GDM1 (cell line): ENCODE measurements around the gene DENND4C.
"Not testable (repeated sequence)": the region's sequence is repeated elsewhere in the genome, so short reads cannot be mapped to it uniquely, and the experiment has no call there.

ENCODE experiments used
- DNase-seq: peaks from one replicate; lab custom pipeline; 2025; lab: John Stamatoyannopoulos, UW

DENND4C gene

DNA sequence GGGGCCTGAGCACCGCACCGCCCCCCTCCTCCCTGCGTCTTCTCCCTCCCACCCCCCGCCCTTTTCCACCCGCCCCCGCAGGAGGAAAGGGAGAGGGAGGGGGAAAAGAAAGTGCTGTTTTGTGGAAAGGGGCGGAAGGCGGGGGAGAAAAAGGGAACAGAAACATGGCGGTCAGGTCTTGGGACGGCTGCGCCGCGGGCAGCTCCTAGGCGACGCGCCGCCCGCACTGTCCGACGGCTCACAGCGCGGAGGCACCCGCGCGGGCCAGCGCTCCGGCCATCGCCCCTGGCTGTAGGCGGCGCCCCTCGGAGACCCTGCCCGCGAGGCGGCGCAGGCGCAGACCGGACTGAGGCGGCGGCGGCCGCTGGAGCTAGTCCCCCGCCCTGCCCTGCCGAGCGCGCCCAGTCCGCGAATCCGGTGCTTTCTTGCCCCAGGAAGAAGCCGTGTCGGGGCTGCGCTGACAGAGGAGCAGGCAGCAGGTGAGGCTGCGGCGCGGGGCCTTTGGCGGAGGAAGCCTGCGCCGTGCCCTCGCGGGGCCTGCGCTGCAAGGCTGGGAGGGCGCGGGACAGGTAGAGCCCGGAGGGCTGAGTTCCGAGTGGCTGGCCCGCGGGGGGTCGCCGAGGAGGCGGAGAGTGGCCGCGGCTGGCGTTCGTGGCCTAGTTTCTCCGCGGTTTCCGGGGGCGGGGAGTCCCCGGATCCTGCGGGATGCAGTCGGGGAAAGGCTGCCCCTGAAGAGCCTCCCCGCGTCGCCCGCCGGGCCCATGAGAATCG lies at the start of gene DENND4C:
Gene DENND4C, plus strand, starts transcription at position 339 of the 771 bp plus-strand sequence. CDS start 45,482 bp downstream, outside the sequence.
- peak; percentile 83 for DNase-seq

DNA sequence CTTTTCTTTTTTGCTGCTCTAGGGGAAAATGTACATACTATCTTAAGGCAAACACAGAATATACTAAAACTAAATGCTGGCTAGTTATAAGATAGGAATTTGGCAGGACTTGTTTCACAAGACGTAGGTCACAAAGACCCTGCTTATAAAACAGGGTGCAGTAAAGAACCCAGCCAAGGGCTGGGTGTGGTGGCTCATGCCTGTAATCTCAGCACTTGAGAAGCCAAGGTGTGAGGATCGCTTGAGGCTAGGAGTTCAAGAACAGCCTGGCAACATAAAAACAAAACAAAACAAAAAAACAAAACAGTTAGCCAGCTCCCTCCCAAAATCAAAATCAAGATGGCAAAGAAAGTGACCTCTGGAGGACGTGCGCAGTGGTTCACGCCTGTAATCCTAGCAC lies 49.5 kb upstream of the DENND4C start:
- no peak for DNase-seq

DNA sequence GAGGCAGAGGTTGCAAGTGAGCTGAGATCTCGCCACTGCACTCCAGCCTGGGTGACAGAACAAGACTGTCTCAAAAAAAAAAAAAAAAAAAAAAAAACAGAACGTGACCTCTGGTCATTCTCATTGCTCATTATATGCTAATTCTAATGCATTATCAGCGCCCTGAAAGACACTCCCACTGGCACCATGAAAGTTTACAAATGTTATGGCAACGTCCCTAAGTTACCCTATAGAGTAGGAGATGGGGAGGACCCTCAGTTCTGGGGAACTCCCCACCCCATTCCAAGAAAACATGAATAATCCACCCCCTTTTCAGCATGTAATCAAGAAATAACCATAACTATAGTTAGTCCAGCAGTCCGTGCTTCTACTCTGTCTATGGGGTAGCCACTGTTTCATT lies 48.9 kb upstream of the DENND4C start:
- DNase-seq = no peak

DNA sequence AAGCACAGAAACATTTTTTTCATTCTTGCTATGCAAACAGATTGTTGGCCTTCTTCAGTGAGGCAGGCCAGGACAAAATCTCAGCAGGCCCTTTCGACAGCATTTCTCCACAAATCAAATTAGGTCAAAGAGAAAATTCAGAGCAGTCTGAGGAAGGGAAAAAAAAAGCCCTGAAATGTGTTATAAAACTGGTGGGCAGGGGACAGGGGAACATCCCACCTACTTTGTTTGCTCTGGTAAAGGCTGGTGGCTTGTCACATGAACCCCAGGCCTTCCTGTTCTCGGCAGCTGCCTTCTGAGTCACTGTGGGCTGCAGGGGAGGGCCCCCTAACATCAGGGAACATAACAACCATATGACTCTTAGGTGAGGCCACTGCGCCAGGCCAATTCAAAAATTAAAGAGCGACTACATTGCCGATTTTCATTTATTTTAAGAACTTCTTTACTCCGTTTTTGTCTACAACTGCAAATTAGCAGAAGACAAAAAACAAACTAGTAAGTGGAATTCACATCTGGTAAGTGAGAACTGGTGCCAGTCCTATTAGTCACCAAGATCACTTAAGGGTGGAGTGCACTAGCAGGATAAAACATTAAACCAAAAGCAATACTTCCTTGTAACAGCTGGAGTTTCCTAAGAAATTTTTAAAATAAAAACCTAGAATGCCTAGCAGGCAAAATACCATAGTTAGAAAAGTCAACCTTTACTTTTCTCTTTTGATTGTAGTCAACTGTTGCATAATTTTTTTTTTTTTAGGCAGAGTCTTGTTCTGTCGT lies 46.2 kb upstream of the DENND4C start:
- peak; percentile 78 for DNase-seq

DNA sequence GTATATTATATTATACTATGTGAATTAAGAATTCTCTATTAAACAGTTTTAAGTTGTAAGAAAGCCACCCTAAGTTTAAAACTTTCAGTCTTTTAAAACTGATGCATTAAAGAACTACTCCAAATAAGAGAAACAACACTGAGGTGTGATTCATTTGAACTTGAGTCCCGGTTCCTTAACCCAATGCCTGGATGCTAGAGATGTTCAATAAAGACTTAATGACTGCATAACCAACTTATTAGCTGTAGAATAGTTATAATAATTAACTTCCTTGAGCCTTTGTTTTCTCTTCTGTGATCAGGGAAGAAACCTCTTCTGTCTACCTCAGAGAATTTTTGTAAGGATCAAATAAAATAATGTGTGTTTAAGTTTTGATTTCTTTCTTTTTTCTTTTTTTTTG lies 45.3 kb upstream of the DENND4C start:
- no peak for DNase-seq

DNA sequence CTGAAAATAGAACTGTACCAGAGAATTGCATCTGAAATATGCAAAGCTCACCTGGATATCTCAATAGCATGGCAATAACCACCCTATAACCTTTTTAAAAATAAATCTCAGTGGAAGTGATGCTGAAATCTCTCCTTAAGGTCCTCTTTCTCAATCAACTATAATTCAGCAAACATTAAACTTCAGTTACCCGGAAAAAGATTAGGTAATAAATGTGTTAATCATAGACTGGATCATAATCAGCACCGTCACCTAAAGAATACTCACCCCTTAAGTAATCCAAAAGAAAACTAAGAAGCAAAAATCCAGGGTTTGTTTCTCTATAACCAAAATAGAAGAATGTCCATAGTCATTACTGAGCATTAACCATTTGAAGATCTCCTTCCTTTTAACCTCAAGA lies 44.3 kb upstream of the DENND4C start:
- DNase-seq = no peak

DNA sequence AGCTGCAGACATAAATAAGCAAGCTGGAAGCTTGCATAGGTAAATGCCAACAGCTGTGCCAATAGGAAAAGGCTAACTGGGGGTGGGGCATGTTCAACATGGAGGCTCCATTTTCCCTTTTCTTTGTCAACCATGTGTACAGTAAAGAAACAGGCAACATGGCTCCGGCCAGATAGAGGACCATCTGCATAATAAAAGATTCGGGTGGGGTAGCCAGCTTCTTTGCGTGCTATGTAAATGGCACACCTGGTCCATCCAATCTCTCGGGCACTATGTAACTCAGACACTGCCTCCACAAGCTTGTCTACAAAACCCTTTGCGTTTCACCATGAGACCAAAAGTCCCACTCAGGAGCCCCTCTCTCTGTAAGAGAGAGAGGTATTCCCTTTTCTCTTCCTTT lies 41.7 kb upstream of the DENND4C start:
- no peak for DNase-seq

DNA sequence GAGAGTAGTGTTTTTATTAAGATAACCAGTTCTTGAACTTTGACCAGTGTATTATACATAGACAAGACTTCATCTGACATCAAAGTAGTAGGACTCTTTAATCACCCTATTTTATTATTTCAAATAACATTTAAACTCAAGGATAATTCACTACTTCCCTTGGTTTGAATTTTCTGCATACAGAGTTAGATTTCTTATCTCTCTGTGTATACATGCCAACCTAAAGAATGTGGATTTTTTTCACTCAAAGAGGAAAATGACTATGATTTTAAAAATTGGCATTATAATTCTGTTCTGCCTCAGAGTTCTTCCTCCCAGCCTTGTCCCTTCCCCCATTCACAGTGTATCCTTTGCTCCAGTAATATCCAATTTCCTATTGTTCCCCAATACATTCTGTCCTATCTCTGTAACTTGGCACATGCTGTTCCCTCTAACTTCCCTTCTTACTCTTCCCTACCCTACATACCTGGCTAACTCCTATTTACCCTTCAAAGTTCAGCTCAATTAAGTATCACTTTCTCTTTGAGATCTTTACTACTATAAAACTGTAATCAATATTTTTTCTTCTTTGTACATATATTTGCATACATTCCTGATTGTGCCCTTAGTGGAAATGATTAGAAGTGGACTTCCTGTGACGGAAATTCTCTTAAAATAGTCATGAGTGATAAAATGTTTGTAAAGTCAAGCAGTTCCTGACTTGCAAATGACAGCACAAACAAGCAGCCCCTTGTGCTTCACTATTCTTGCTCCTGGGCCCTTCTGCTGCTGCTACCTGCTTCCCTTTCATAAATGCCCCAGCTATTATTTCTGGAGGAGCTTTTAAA lies 38.1 kb upstream of the DENND4C start:
- no peak for DNase-seq

DNA sequence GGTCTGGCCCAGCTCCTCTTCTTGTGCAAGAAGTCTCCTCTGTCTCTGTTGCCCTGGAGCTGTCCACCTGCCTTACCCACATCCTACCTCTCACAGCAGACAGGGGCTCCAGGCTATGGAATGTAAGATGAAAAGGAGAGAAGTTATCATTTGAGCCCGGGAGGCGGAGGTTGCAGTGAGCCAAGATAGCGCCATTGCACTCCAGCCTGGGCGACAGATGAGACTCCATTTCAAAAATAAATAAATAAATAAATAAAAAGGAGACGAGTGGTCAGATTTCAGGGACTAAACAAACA lies 37.5 kb upstream of the DENND4C start:
- DNase-seq = no peak

DNA sequence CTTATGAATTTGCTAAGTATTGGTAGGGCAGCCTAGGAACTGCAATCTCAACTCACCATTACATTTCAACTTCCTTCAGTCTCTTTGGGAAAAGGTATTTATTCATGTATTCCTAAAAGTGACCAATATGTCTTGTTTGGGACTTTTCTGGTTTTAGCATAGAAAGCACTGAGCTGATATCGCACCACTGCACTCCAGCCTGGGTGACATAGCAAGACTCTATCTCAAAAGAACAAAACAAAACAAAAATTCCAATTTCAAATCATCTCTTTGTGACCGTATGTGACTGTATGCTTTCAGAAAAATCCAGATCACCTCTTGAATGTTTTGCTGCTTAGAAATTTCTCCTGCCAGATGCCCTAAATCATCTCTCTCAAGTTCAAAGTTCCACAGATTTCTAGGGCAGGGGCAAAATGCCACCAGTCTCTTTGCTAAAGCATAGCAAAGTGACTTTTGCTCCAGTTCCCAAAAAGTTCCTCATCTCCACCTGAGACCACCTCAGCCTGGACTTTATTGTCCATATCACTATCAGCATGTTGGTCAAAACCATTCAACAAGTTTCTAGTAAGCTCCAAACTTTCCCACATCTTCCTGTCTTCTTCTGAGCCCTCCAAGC lies 37.0 kb upstream of the DENND4C start:
- not testable (repeated sequence) for DNase-seq

DNA sequence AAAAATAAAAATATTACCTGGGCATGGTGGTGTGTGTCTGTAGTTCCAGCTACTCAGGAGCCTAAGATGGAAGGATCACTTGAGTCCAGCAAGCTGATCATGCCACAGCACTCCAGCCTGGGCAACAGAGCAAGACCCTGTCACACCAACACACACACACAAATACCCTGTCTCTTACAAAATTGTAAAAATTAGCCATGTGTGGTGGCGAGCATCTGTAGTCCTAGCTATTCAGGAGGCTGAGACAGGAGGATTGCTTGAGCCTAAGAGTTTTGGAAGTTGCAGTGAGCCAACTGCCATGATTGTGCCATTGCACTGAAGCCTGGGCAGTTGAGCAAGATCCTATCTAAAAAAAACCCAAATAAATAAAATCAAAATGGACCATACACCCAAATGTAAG lies 32.1 kb upstream of the DENND4C start:
- DNase-seq = no peak

DNA sequence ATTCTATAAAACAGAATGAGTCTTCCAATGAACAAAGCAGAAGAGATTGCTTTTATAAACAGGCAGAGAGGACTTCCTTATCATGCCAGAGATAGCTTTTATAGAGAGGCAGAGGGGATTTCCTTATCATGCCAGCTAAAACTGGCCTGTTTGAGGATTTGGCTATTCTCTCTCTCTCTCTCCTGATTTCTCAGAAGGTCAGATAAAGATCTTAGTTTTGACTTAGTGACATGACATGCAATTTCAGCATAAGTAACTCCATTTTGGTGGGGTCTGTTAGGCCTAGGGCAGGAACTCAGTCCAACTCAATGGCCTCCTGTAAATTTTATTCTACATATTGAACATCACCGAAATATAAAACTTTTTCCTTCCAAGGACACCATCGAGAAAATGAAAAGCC lies 31.5 kb upstream of the DENND4C start:
- no peak for DNase-seq

DNA sequence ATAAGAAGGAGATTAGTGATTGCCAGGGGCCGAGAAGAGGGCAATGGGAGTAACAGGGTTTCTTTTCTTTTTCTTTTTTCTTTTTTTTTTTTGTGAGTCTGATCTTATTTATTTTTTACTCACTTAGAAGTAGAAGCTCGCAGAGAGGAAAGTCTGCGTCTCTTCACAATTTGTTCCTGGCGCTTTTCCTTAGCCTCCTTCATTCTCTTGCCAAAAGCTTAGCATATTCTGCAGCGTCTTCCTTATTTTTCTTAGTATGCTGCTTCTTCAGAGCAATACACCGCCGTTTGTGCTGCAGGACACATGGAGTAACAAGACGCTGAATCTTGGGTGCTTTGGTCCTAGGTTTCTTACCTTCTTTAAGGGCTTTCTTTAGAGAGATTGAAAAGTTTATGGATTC lies 30.3 kb upstream of the DENND4C start:
- DNase-seq = no peak

DNA sequence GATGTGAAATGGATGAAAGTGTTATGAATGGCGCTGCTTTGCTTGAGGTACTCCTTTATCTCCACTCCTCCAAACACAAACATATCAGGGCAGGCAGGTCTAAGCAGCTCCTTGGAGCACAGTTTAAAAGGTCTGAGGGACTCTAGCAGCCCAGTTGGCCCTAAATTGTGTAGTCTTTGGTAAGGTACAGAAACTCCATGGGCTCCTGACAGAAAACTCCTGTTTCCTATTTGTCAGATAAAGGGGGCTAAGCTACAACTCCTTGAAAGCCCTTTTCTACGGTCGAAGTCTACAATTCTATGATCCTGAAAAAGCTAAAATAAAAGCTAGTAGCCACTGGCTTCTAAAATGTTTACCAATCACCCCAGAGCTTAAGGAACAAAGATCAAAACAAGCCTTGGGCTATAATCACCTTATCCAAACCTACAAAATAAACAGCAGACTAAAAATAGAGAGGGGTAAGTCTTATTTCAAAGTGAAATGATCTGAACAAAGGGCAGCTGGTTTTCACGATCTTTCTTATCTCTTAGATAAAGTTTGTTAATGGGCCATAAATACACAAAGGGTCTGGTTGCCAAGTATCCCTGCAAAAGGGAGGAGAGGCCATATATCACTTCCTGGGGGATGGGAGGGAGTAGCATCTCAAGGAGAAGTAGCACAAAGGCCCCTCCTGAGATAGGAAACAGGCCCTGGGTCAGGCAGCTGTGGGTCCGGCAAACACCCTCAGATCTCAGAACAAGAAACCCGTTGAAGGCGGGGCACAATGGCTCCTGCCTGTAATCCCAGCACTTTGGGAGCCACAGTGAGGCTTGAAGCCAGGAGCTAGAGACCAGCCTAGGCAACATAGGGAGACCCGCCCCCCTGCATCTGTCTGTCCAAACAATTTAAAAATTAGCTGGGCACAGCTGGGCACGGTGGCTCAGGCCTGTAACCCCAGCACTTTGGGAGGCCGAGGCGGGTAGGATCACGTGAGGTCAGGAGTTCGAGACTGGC lies 28.3 kb upstream of the DENND4C start:
- DNase-seq = no peak

DNA sequence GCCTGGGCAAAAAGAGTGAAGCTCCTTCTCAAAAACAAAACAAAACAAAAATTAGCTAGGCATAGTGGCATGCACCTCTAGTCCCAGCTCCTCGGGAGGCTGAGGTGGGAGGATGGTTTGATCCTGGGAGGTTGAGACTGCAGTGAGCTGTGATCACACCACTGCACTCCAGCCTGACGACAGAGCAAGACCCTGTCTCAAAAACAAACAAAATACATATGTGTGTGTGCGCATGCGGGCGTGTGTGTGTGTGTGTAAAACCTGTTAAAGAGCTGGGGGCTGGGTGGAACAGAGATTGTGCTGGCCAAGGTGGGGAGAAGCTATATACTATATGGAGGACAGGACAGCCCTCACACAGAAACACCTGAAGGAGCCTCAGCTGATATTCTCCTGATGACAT lies 27.4 kb upstream of the DENND4C start:
- DNase-seq = no peak

DNA sequence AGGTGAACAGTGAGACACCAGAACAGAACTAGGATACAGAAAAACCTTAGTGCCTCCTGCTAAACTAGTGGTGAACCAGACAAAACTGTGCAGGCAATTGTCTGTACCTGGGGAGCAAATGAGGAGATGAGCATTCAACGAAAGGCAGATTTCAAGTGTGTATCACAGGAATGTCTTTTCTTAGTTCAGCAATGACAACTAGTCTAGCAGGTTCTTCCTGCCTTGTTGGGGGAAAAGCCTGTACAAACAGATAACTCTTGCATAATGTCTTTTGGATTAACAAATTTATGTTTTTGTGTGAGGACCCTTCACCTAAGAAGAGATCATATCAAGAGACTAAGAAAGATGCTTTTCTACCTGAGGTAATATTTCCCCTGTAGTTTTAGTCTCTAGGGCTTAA lies 21.8 kb upstream of the DENND4C start:
- no peak for DNase-seq

DNA sequence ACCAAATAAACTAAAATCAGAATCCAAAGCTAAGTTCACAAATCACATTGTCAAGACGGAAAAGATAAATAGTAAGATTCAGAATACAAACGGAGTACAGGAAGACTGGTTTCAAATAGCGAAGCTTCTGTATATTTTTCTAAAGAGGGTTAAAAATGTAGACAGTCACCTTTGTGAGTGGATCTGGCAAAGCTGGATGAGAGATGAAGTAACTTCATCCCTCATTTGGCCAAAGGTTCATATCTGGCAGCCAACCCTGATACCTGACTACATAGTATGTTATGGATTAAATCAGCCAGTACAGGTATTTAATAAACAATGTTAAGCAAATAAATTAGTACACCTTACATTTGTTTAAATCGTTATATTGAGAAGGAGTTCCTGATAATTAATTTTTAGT lies 21.3 kb upstream of the DENND4C start:
- no peak for DNase-seq

DNA sequence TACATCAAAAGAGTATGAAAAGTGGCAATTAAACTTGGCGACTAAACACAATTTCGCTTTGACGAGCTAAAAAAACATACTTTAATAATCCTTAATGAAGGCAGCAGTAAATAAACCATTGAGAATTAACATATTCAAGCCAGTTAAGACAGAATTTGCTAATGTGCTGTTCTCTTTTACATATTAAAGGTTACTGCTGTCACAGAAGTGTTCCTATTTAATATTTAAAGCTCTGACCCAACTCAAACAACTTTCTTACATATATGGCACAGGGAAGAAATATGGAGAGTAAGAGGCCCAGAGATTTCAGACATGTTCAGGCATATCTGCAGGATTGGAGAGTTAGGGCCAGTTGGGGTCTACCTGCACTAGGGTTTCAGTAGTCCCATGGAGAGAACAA lies 16.7 kb upstream of the DENND4C start:
- no peak for DNase-seq

DNA sequence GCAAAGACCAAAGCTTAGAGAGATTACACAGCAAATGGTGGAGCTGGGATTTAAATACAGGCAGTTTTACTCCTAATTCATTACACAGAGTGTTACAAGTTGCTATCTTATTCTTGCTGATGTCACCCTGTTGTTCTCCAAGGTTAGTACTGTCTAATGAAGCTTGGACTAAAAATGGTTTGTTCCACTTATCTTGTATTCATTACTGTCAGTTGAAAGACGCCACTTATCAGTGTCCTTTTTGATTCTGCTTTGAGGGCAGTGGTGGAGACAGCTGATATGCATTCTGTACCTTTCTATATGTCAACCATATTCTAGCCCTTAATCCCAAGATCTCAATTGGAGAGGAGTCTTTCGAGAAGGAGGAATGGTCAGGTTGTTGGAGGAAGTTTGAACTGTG lies 14.0 kb upstream of the DENND4C start:
- DNase-seq = no peak

DNA sequence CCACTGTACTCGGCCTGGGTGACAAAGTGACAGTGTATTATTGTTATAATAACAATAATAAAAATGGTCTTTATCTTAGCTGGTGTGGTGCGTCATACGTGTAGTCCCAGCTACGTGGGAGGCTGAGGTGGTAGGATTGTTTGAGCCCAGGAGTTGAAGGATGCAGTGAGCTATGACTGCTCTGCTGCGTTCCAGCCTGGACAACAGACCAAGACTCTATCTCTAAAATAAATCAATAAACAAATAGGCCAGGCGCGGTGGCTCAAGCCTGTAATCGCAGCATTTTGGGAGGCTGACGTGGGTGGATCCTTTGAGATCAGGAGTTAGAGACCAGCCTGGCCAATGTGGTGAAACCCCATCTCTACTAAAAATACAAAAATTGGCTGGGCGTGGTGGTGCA lies 9.2 kb upstream of the DENND4C start:
- DNase-seq = no peak

DNA sequence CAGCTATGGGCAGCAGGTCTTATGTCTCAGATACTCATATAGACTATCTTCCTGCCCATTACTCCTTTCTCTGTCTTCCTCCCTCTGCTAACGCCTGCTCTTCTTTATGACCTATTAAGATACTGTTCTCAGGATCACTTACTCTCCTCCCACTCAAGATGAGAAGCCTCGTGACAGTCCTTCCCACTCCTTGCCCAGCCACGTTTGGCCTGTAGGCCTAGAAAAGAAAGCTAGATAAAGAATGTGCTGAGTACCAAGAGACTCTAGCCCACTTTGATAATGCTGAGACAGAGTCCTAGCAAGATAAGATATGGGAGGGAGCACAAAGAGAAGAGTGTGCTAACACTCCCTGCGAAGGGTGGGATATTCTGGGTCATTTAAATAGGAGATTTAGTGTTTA lies 6.8 kb upstream of the DENND4C start:
- DNase-seq = no peak
